Choroid plexus epithelial cell (primary cell): ENCODE measurements around the gene MSI1.

Experiments
- DNase-seq: peaks from one replicate; pipeline ENCODE4 v3.0.0-alpha.2; 2010; ENCODE audit warnings: low read depth
- H3K4me3 ChIP-seq: 2 replicates; pipeline ENCODE4 v1.5.1; 2011; ENCODE audit warnings: low read depth, mild to moderate bottlenecking, control low read depth, low read length, moderate library complexity
- CTCF ChIP-seq: conservative IDR thresholded peaks from 2 replicates; pipeline ENCODE4 v1.5.1; 2011; ENCODE audit warnings: low read depth, mild to moderate bottlenecking, control low read depth, inconsistent platforms, low read length, moderate library complexity

The MSI1 gene

GRCh38 chr12:120292661-120293531 is 76.1 kb downstream of the MSI1 start, which contains the start of gene RNU4-1:
RNU4-1 (minus strand) TSS chr12:120293237.
- H3K4me3 ChIP-seq, result peak within 1 kb of the TSS; percentile 58
- DNase-seq, result peak; percentile 95
- TF ChIP-seq CTCF, result no peak

GRCh38 chr12:120292411-120292660 is 76.6 kb downstream of the MSI1 start:
- no peak for TF ChIP-seq CTCF
- no peak for DNase-seq
- peak overlapping the region; percentile 58 for H3K4me3 ChIP-seq
